Activated B cell treated with CpG ODN at 0.5 μM for 24 hours (primary cell): ENCODE measurements around the gene PNMT. TPM values are rescaled to one million over a fixed set of nuclear protein-coding genes. Genes with fewer than 3 reads are reported as not detected.

Experiments used
- ATAC-seq: fragments of 200-7000 bp; cut with Tn5 transposase; one replicate; pipeline ENCODE4 v1.10.0; 2021; ENCODE audit warnings: low read depth, mild to moderate bottlenecking, moderate library complexity
- CTCF ChIA-PET: fragments of 350-600 bp; sonication (Branson Sonifier 250); formaldehyde crosslinking; loops from one replicate; lab custom pipeline; 2021; ENCODE audit warnings: antibody characterized with exemption; lab: Charles Lee
- POLR2A ChIA-PET: fragments of 350-600 bp; sonication (Branson Sonifier 250); formaldehyde crosslinking; loops from one replicate; lab custom pipeline; 2021; ENCODE audit warnings: antibody characterized with exemption; lab: Charles Lee
- DNase-seq: peaks from one replicate; pipeline ENCODE4 v3.0.0; 2022
- H3K27ac Mint-ChIP-seq: one replicate; pipeline ENCODE4 v1.8.0; 2020; ENCODE audit warnings: mixed read lengths
- H3K27me3 Mint-ChIP-seq: one replicate; pipeline ENCODE4 v1.8.0; 2021; ENCODE audit warnings: mixed read lengths
- H3K36me3 Mint-ChIP-seq: one replicate; pipeline ENCODE4 v1.8.0; 2021; ENCODE audit warnings: low read depth, mixed read lengths
- H3K4me1 Mint-ChIP-seq: one replicate; pipeline ENCODE4 v1.8.0; 2021; ENCODE audit warnings: mixed read lengths
- H3K4me3 Mint-ChIP-seq: one replicate; pipeline ENCODE4 v1.8.0; 2020; ENCODE audit warnings: mild to moderate bottlenecking, mixed read lengths
- H3K9me3 Mint-ChIP-seq: one replicate; pipeline ENCODE4 v1.8.0; 2020; ENCODE audit warnings: mixed read lengths
- CTCF ChIP-seq: fragments of 200-600 bp; IDR thresholded peaks from one replicate; pipeline ENCODE4 v1.8.0; 2022; ENCODE audit warnings: antibody characterized with exemption, mild to moderate bottlenecking
- intact Hi-C: fragments of 100-400 bp; cut with micrococcal nuclease; formaldehyde crosslinking; loops from one replicate; pipeline ENCODE4 v1.15.1; 2024
- total RNA-seq: library from RNA; stranded (reverse); gene quantifications from 2 replicates; pipeline ENCODE4 v1.2.3, GENCODE V29; 2022

Gene PNMT
- total RNA-seq, 1 donor from 2014 or later, result not detected

- ChIA-PET POLR2A (interaction anchor here (0.5 to 0.6 kb wide), 2 partner anchors 12 to 97 kb away, joined by 3 read pairs; partner anchors contain the start of gene PGAP3), CTCF (interaction anchor here (1.2 kb wide), 1 partner anchor 47 kb away, joined by 3 read pairs; no protein-coding TSS in a partner anchor)
- Mint-ChIP-seq H3K36me3 (peaks cover 2% of the 10 kb centered on the region), H3K4me1 (peaks cover 14% of the 10 kb centered on the region), H3K4me3 (no peak overlapping the region), H3K9me3 (no peaks in the 10 kb centered on the region), H3K27ac (no peak overlapping the region), H3K27me3 (peaks cover 30% of the 10 kb centered on the region)
- DNase-seq (no peak), ATAC-seq (no peak)
- intact Hi-C loops, result no loop called here
- no peak for TF ChIP-seq CTCF
Observed at GRCh38 chr17:39700148-39700987, 32.1 kb downstream of the PNMT start.

GRCh38 chr17:39701012-39701783 is 32.9 kb downstream of the PNMT start:
- Mint-ChIP-seq H3K36me3 (no peaks in the 10 kb centered on the region), H3K4me3 (no peak overlapping the region), H3K27me3 (peaks cover 30% of the 10 kb centered on the region), H3K27ac (no peak overlapping the region), H3K4me1 (peaks cover 14% of the 10 kb centered on the region), H3K9me3 (no peaks in the 10 kb centered on the region)
- intact Hi-C loops, result no loop called here
- DNase-seq (no peak), ATAC-seq (no peak)
- POLR2A ChIA-PET, result interaction anchor here (0.5 to 0.6 kb wide), 2 partner anchors 13 to 96 kb away, joined by 3 read pairs; partner anchors contain the start of gene PGAP3
- CTCF ChIA-PET, result interaction anchor here (1.2 kb wide), 1 partner anchor 48 kb away, joined by 3 read pairs; no protein-coding TSS in a partner anchor
- no peak for TF ChIP-seq CTCF

GRCh38 chr17:39701784-39702422 is 33.6 kb downstream of the PNMT start:
- Mint-ChIP-seq H3K4me1 (peaks cover 17% of the 10 kb centered on the region), H3K27me3 (peaks cover 30% of the 10 kb centered on the region), H3K9me3 (no peaks in the 10 kb centered on the region), H3K4me3 (no peak overlapping the region), H3K27ac (no peak overlapping the region), H3K36me3 (no peaks in the 10 kb centered on the region)
- intact Hi-C loops, result no loop called here
- POLR2A ChIA-PET, result no interaction called here
- ATAC-seq, result no peak
- no peak for DNase-seq
- CTCF ChIA-PET, result interaction anchor here (1.2 kb wide), 1 partner anchor 49 kb away, joined by 3 read pairs; no protein-coding TSS in a partner anchor
- no peak for TF ChIP-seq CTCF

GRCh38 chr17:39702901-39703893 is 34.9 kb downstream of the PNMT start:
- no peak for TF ChIP-seq CTCF
- no peaks in the 10 kb centered on the region for H3K36me3 Mint-ChIP-seq
- no peak overlapping the region for H3K4me3 Mint-ChIP-seq
- H3K4me1 Mint-ChIP-seq, result peaks cover 22% of the 10 kb centered on the region
- H3K9me3 Mint-ChIP-seq, result no peaks in the 10 kb centered on the region
- H3K27ac Mint-ChIP-seq, result no peak overlapping the region
- DNase-seq, result no peak
- POLR2A ChIA-PET, result interaction anchor here (0.6 kb wide), 2 partner anchors 27 to 88 kb away, joined by 3 read pairs; no protein-coding TSS in a partner anchor
- ATAC-seq, result peak; percentile 28
- intact Hi-C loops, result no loop called here
- CTCF ChIA-PET, result no interaction called here
- peaks cover 27% of the 10 kb centered on the region for H3K27me3 Mint-ChIP-seq
